Measurements from ENCODE around the gene CLEC2B. TPM values are rescaled to one million over a fixed set of nuclear protein-coding genes. Genes with fewer than 3 reads are reported as not detected.
"Not testable (repeated sequence)": the region's sequence is repeated elsewhere in the genome, so short reads cannot be mapped to it uniquely, and the experiment has no call there.

The CLEC2B gene
- total RNA-seq (2014; rRNA removed; shearing (Covaris generic); ENCODE audit: low replicate concordance) = 4.7 and 11.5 TPM in 2 replicates

- in situ Hi-C loops (cut with HindIII; ENCODE audit: low pct_unique_long_range_greater_than_20kb, low sequenced_read_pairs) = no loop called here
- DNase-seq (ENCODE audit: low read depth) = peak; percentile 76
These were observed at the start of gene CLEC2B for GRCh38 chr12:9869307-9870161. Gene CLEC2B (minus strand): TSS chr12:9869354.

DNA sequence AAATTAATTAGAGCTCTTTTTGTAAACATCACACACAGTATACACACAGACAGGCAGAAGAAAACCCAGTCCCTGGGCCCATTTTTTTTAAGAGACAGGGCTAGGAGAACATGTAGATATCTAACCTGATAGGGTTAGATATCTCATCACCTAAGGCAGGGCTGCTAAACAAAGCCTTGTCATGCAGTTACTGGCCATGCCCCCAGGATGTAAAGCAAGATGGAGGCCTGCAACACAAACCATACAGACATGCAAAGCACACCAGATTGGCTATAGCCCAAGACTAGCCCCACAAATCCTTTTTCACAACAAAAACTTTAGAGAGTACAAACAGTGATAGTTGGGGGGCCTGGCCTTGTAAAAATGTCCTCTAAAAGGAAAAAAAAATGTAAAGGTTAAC lies 42.6 kb upstream of the CLEC2B start:
- DNase-seq (ENCODE audit: low read depth) = no peak
- in situ Hi-C loops (cut with HindIII; ENCODE audit: low pct_unique_long_range_greater_than_20kb, low sequenced_read_pairs) = no loop called here

DNA sequence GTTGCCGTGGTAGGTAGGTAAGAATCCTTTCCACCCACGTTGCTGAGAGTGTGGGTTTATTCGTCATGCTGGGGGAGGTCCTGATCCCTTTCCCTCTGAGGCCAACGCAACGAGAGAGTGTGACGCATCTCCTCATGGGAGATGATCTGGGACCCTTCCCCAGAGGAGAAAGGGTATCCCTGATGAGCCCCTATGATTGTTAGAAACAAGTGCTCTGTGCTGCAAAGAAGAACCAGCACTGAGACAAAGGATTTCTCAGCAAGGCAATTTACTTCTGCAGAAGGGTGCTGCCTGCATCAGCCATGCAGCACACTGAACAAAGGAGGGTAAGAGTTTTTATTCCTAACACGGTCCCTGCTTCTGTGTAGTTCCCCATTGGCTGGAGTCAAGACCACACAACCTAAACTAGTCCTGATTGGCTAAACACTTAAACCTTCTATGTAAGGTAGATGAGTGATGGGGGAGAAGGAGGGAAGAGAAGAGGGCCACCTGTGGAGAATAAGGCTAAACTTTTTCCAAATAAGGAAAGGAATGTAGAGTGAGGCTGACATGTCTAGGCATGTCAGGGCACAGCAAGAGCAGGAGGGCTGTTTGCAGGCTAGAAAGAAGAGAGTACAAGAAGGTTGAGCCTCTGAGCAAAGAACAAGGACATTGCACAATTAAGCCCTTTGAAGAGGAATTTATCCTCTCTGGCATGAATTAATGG lies 41.7 kb upstream of the CLEC2B start:
- peak; percentile 19 for DNase-seq (ENCODE audit: low read depth)
- in situ Hi-C loops (cut with HindIII; ENCODE audit: low pct_unique_long_range_greater_than_20kb, low sequenced_read_pairs) = no loop called here

- in situ Hi-C loops (cut with HindIII; ENCODE audit: low pct_unique_long_range_greater_than_20kb, low sequenced_read_pairs) = no loop called here
- no peak for DNase-seq (ENCODE audit: low read depth)
These were observed 40.6 kb upstream of the CLEC2B start for GRCh38 chr12:9909724-9910123.

DNA sequence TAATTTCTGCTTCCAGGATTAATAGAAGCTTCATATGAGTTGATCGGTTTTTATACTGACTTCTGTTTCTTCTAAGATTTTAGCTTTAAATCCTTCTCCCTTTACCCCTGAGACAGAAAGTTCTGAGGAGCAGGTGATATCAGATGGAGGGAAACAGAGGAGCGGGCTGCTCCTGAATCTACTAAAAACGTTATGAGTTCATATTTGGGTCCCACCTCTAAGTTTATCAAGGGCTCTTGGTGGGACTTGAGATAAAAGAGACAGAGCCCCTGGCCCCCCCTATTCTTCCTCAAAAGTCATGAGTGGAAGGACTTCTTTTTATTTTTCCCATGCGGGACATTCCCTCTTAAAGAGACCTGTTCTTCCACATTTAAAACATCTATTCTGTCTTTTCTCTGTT lies 39.2 kb upstream of the CLEC2B start:
- in situ Hi-C loops (cut with HindIII; ENCODE audit: low pct_unique_long_range_greater_than_20kb, low sequenced_read_pairs) = no loop called here
- DNase-seq (ENCODE audit: low read depth) = no peak

- DNase-seq (ENCODE audit: low read depth) = no peak
- in situ Hi-C loops (cut with HindIII; ENCODE audit: low pct_unique_long_range_greater_than_20kb, low sequenced_read_pairs) = no loop called here
These were observed 38.6 kb upstream of the CLEC2B start for GRCh38 chr12:9907769-9908168.

GRCh38 chr12:9906873-9907272 lies 37.7 kb upstream of the CLEC2B start:
- DNase-seq (ENCODE audit: low read depth) = no peak
- in situ Hi-C loops (cut with HindIII; ENCODE audit: low pct_unique_long_range_greater_than_20kb, low sequenced_read_pairs) = no loop called here

DNA sequence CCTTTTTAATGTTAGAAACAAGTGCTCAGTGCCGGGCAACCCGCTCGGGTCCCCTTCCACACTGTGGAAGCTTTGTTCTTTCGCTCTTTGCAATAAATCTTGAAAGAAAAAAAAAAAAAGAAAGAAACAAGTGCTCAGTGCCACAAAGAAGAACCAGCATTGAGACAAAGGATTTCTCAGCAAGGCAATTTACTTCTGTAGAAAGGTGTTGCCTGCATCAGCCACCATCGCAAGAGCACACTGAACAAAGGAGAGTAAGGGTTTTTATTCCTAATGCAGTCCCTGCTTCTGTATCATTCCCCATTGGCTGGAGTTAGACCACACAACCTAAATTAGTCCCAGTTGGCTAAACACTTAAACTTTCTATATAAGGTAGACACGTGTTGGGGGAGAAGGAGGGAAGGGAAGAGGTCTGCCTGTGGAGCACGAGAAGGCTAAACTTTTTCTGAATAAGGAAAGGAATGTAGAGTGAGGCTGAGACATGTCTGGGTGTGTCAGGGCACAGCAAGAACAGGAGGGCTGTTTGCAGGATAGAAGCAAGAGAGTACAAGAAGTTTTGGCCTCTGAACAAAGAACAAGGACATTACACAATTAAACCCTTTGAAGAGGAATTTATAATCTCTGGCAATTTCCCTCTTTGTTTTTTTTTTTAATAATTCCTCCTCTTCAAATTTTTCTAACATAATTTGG lies 33.5 kb upstream of the CLEC2B start:
- in situ Hi-C loops (cut with HindIII; ENCODE audit: low pct_unique_long_range_greater_than_20kb, low sequenced_read_pairs) = no loop called here
- no peak for DNase-seq (ENCODE audit: low read depth)

DNA sequence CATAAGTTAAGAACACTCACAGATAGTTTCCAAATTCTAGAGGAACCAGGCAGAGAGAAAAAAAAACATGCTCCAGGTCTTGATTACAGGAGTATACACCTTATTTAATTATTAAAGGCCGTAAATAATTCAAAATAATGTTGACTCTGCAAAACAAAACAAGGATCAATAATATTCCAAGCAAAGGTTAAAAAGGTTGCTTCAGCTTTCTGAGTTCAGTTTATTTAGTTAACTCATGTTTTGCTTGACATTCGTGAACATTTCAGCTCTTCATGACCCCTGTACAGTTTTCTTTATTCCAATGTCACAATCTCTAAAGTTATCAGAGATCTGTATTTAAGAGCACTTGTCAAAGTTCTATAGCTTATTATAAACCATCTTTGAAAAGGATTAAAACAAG lies 31.8 kb upstream of the CLEC2B start:
- no peak for DNase-seq (ENCODE audit: low read depth)
- in situ Hi-C loops (cut with HindIII; ENCODE audit: low pct_unique_long_range_greater_than_20kb, low sequenced_read_pairs) = no loop called here

- DNase-seq (ENCODE audit: low read depth) = no peak
- in situ Hi-C loops (cut with HindIII; ENCODE audit: low pct_unique_long_range_greater_than_20kb, low sequenced_read_pairs) = no loop called here
These were observed 30.1 kb upstream of the CLEC2B start for GRCh38 chr12:9899209-9899608.

DNA sequence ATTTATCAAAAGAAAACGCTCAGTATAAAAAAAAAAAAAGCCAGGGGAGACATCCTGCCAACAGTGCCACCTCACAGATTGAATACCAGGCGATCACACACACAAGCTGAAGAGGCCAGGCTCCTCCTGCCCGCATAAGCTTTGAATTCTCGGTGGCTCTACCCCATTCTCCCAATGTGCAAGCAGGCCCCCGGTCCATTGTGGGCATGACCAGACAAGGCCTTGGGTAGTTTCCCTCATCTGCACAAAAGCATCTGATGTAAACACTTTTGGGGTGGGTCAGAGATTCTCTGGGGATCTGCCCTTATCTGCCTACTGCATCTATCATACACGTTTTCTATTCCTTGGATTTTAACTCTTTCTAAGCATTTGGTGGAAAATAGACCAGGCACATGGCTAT lies 28.4 kb upstream of the CLEC2B start:
- DNase-seq (ENCODE audit: low read depth) = no peak
- in situ Hi-C loops (cut with HindIII; ENCODE audit: low pct_unique_long_range_greater_than_20kb, low sequenced_read_pairs) = no loop called here

DNA sequence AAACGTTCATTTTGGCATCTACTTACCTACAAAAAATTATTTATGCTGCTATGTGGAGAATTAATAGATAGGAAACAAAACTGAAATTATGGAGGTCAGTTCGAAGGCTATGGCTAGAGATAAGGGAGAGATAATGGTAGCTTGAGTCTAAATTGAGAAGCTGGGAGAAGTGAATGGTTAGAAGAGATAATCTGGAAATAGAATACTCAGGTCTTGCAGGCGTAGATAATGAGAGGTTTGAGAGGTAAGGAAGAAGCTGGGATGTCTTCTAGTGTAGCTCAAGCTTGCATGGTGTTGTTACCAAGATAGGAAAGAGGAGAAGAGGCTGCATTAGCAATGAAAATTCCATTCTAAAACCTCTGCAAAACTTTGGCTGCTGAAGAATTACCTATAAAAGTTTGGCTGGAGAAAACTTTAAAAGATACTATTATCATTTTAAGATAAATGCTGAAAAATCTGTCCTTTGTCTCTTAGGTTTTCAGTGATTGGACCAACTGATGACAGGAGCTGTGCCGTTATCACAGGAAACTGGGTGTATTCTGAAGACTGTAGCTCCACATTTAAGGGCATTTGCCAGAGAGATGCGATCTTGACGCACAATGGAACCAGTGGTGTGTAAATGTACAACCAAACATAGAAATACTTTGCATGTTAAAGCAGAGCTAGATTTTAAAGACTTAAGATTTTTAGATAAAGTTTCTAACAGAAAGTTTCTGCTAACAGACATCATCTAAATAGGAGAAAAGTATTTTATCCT lies 26.2 kb upstream of the CLEC2B start:
- no peak for DNase-seq (ENCODE audit: low read depth)
- in situ Hi-C loops (cut with HindIII; ENCODE audit: low pct_unique_long_range_greater_than_20kb, low sequenced_read_pairs) = no loop called here

GRCh38 chr12:9888665-9889273 lies 19.6 kb upstream of the CLEC2B start:
- in situ Hi-C loops (cut with HindIII; ENCODE audit: low pct_unique_long_range_greater_than_20kb, low sequenced_read_pairs) = no loop called here
- DNase-seq (ENCODE audit: low read depth) = no peak

DNA sequence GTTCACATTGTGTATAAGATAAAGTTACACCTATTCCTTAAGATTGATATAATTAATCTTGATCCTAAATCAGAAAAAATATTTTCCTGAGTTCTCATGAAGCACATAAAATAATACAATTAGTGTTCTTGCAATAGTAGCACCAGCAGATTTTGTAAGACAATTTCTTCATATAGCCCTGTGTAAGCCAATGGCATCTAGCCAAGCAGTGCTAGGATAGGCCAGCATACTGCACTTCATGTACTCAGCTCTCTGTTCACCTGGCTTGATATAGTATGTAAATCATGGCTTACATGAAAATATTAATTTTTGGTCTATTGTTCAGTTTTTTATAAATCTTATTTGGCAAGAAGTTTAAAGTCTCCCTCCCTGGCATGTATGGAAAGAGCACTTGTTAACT lies 14.0 kb upstream of the CLEC2B start:
- DNase-seq (ENCODE audit: low read depth) = no peak
- in situ Hi-C loops (cut with HindIII; ENCODE audit: low pct_unique_long_range_greater_than_20kb, low sequenced_read_pairs) = no loop called here

DNA sequence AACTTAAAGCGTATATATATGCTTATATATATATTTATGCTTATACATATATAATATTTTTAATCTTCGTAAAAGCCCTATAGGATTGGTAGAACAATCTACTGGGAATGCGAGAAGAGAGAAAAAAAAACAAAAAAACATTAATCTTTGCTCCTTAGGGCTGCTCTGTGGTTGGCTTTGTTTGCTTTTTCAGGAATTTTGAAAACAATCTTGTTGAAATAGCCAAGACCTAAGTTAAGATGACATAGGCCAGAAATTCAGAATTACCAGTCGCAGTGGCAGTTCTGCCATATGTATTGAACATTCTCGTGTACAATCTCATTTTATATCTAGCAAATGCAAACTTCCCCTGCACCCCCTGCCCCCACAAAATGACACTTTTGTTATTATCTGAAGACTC lies 12.8 kb upstream of the CLEC2B start:
- in situ Hi-C loops (cut with HindIII; ENCODE audit: low pct_unique_long_range_greater_than_20kb, low sequenced_read_pairs) = no loop called here
- DNase-seq (ENCODE audit: low read depth) = no peak

- in situ Hi-C loops (cut with HindIII; ENCODE audit: low pct_unique_long_range_greater_than_20kb, low sequenced_read_pairs) = no loop called here
These were observed 12.1 kb upstream of the CLEC2B start, which contains the start of gene KLRF2 for GRCh38 chr12:9881246-9881645. Gene KLRF2 (plus strand): TSS chr12:9881489. CDS start chr12:9881596, 107 bp downstream.

GRCh38 chr12:9880532-9881078 lies 11.5 kb upstream of the CLEC2B start:
- in situ Hi-C loops (cut with HindIII; ENCODE audit: low pct_unique_long_range_greater_than_20kb, low sequenced_read_pairs) = no loop called here
- no peak for DNase-seq (ENCODE audit: low read depth)

More at GRCh38 chr12:9881246-9881645, 12.1 kb upstream of the CLEC2B start, which contains the start of gene KLRF2:
- no peak for DNase-seq (ENCODE audit: low read depth)

DNA sequence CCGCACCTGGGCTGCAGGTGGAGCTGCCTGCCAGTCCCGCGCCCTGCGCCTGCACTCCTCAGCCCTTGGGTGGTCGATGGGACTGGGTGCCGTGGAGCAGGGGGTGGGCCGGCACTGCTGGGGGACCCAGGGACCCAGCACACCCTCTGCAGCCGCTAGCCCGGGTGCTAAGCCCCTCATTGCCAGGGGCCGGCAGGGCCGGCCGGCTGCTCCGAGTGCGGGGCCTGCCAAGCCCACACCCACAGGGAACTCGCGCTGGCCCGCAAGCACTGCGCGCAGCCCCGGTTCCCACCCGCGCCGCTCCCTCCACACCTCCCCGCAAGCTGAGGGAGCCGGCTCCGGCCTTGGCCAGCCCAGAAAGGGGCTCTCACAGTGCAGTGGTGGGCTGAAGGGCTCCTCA lies 7.0 kb upstream of the CLEC2B start:
- in situ Hi-C loops (cut with HindIII; ENCODE audit: low pct_unique_long_range_greater_than_20kb, low sequenced_read_pairs); DNase-seq (ENCODE audit: low read depth): not testable (repeated sequence)

Data from Caki2 (cell line).